Stimulated activated naive CD8-positive, alpha-beta T cell treated with anti-CD3 and anti-CD28 coated beads, Interleukin-15, Interleukin-2, amounts not matched to agents 100 U/mL and 50 U/mL, for 24 hours (primary cell): ENCODE measurements around the gene FASLG.

ENCODE experiments used
- ATAC-seq: fragments of 150-1000 bp; cut with Tn5 transposase; one replicate; pipeline ENCODE4 v1.10.0; 2021
- DNase-seq: peaks from one replicate; pipeline ENCODE4 v3.0.0; 2021

The FASLG gene

GRCh38 chr1:172647110-172647564, 11.8 kb upstream of the FASLG start:
- ATAC-seq (peak; percentile 85), DNase-seq (peak; percentile 67)

- ATAC-seq (peak; percentile 28), DNase-seq (no peak)
Observed at GRCh38 chr1:172647987-172648386, 10.9 kb upstream of the FASLG start.

- ATAC-seq (no peak), DNase-seq (no peak)
Observed at GRCh38 chr1:172650474-172651193, 8.3 kb upstream of the FASLG start.

GRCh38 chr1:172653015-172653709, 5.7 kb upstream of the FASLG start:
- DNase-seq (no peak), ATAC-seq (no peak)

- ATAC-seq: peak; percentile 25
- no peak for DNase-seq
Observed at GRCh38 chr1:172654535-172654934, 4.4 kb upstream of the FASLG start.

- no peak for ATAC-seq
- no peak for DNase-seq
Observed at GRCh38 chr1:172656576-172656975, 2.3 kb upstream of the FASLG start.

GRCh38 chr1:172657586-172657985, 1.3 kb upstream of the FASLG start:
- ATAC-seq (no peak), DNase-seq (no peak)

- DNase-seq: no peak
- no peak for ATAC-seq
Observed at GRCh38 chr1:172661107-172661506, 2.2 kb downstream of the FASLG start.

GRCh38 chr1:172662464-172663109, 3.7 kb downstream of the FASLG start:
- DNase-seq: peak; percentile 89
- ATAC-seq: peak; percentile 82

- ATAC-seq (no peak), DNase-seq (no peak)
Observed at GRCh38 chr1:172663732-172664131, 4.8 kb downstream of the FASLG start.

GRCh38 chr1:172668097-172668496, 9.2 kb downstream of the FASLG start:
- no peak for DNase-seq
- ATAC-seq: no peak

- peak; percentile 57 for ATAC-seq
- peak; percentile 50 for DNase-seq
Observed at GRCh38 chr1:172669011-172669410, 10.1 kb downstream of the FASLG start.

- peak; percentile 79 for ATAC-seq
Observed at GRCh38 chr1:172670316-172670715, 11.4 kb downstream of the FASLG start.

GRCh38 chr1:172670791-172671190, 11.9 kb downstream of the FASLG start:
- DNase-seq (no peak), ATAC-seq (peak; percentile 74)

More at GRCh38 chr1:172670316-172670715, 11.4 kb downstream of the FASLG start:
- peak; percentile 55 for DNase-seq

- DNase-seq (no peak), ATAC-seq (no peak)
Observed at GRCh38 chr1:172671591-172671990, 12.7 kb downstream of the FASLG start.

- no peak for ATAC-seq
- DNase-seq: no peak
Observed at GRCh38 chr1:172672720-172673119, 13.8 kb downstream of the FASLG start.

GRCh38 chr1:172673761-172674160, 14.9 kb downstream of the FASLG start:
- ATAC-seq (no peak), DNase-seq (no peak)

- peak; percentile 37 for ATAC-seq
- DNase-seq: no peak
Observed at GRCh38 chr1:172674831-172675613, 16.1 kb downstream of the FASLG start.

GRCh38 chr1:172679000-172679772, 20.3 kb downstream of the FASLG start:
- no peak for ATAC-seq
- no peak for DNase-seq

- DNase-seq: no peak
Observed at GRCh38 chr1:172680244-172680643, 21.3 kb downstream of the FASLG start.

GRCh38 chr1:172680733-172681275, 21.9 kb downstream of the FASLG start:
- no peak for ATAC-seq
- DNase-seq: no peak

More at GRCh38 chr1:172680244-172680643, 21.3 kb downstream of the FASLG start:
- no peak for ATAC-seq
